Thyroid gland (tissue), 4 donors: Measurements from ENCODE around the gene CIPC.

ENCODE experiments used
- POLR2A ChIP-seq, 2 donors: fragments of 450-650 bp; IDR thresholded peaks; one replicate each; pipeline ENCODE4 v1.6.1; 2017; ENCODE audit warnings: antibody characterized with exemption in 2 of 2, mild to moderate bottlenecking in 2 of 2, moderate library complexity in 1 of 2
- TF ChIP-seq, protein P1 (sequence below), 6 experiments: fragments of 200-600 bp in 3 of 6; fragments of 450-650 bp in 3 of 6; sonication (generic) in 3 of 6; IDR thresholded peaks; one replicate each; pipeline ENCODE4 v1.5.1; 2016 to 2019; ENCODE audit warnings: antibody characterized with exemption in 6 of 6, mild to moderate bottlenecking in 2 of 6, inconsistent platforms in 1 of 6, moderate library complexity in 1 of 6

GRCh38 chr14:77076113-77076631 is 21.9 kb upstream of the CIPC start:
- TF ChIP-seq POLR2A (IDR thresholded peaks at IDR 0.05) = peak in 1 of 2 donors; percentile 23
- TF ChIP-seq, protein P1, sequence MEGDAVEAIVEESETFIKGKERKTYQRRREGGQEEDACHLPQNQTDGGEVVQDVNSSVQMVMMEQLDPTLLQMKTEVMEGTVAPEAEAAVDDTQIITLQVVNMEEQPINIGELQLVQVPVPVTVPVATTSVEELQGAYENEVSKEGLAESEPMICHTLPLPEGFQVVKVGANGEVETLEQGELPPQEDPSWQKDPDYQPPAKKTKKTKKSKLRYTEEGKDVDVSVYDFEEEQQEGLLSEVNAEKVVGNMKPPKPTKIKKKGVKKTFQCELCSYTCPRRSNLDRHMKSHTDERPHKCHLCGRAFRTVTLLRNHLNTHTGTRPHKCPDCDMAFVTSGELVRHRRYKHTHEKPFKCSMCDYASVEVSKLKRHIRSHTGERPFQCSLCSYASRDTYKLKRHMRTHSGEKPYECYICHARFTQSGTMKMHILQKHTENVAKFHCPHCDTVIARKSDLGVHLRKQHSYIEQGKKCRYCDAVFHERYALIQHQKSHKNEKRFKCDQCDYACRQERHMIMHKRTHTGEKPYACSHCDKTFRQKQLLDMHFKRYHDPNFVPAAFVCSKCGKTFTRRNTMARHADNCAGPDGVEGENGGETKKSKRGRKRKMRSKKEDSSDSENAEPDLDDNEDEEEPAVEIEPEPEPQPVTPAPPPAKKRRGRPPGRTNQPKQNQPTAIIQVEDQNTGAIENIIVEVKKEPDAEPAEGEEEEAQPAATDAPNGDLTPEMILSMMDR (IDR thresholded peaks at IDR 0.05) = no peak
